Colonic mucosa (tissue), 4 donors: ENCODE measurements around the gene KLF11. TPM values are rescaled to one million over a fixed set of nuclear protein-coding genes. Genes with fewer than 3 reads are reported as not detected.

Source experiments
- DNase-seq: peaks from one replicate; pipeline ENCODE4 v3.0.0-alpha.2; 2020
- H3K27ac ChIP-seq: fragments of 200-600 bp; one replicate; pipeline ENCODE4 v1.8.0; 2021
- H3K27me3 ChIP-seq: fragments of 200-600 bp; one replicate; pipeline ENCODE4 v1.8.0; 2021
- H3K36me3 ChIP-seq: fragments of 200-600 bp; one replicate; pipeline ENCODE4 v1.8.0; 2021
- H3K4me1 ChIP-seq: fragments of 200-600 bp; one replicate; pipeline ENCODE4 v1.8.0; 2021; ENCODE audit warnings: mild to moderate bottlenecking
- H3K4me3 ChIP-seq: fragments of 200-600 bp; one replicate; pipeline ENCODE4 v1.8.0; 2021
- H3K9ac ChIP-seq, 2 donors: one replicate each; pipeline ENCODE4 v1.7.0; 2013; ENCODE audit warnings: control low read depth in 2 of 2, low read depth in 2 of 2, low read length in 2 of 2
- H3K9me3 ChIP-seq: fragments of 200-600 bp; one replicate; pipeline ENCODE4 v1.8.0; 2021
- intact Hi-C: fragments of 100-400 bp; cut with DNase I; formaldehyde crosslinking; loops from one replicate; pipeline ENCODE4 v1.14.1; 2022
- total RNA-seq, 2 donors: library from RNA; stranded (reverse); fragmentation: NEBNext Ultra II Directional in 1 of 2; extraction: Animal tissue kit (Norgen Biotek cat#: 25700) in 1 of 2; gene quantifications; one replicate each; pipeline ENCODE4 v1.2.1, GENCODE V29; 2021
- TF ChIP-seq, protein P1 (sequence below): fragments of 200-600 bp; IDR thresholded peaks from one replicate; pipeline ENCODE4 v1.8.0; 2022; ENCODE audit warnings: antibody characterized with exemption, mild to moderate bottlenecking
- donor health status: healthy.
- donor health status: DM: no; HTN: no; CAD: no.
- donor health status: DM: no; HTN: no; CAD: no.

The KLF11 gene
- total RNA-seq, 2 donors from 2014 or later, result 6.6 to 11.2 TPM

DNA sequence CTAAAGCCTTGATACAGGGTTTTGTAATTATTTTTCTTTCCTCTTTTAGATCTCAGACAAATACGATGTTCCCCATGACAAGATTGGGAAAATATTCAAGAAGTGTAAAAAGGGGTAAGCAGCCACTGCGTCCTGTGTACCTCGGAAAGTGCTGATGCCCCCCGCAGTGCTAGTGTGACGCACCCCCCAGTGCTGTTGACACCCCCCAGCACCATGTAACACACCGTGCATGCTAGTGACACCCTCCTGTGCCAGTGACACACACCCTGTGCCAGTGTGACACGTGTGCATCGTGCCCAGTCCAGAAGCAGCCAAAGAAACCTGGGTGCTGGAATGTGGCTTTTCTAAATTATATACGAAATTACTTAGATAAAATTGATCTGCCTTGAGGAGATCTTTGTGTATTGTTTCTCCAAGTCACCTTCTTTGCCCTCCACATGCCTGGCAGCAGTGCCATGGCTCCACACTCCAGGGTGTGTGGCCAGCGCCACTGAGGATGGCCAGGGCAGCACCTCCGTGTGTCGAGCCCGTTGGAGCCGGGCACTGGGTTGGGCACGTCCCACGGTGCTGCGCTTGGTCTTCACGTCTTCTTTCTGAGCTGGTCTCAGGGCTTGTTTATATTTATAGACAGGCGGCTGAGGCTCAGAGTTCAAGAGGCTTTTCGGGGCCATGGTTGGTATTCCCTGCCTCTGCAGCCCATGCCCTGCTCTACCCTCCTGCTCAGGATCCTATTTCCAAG is 44.3 kb upstream of the KLF11 start:
- intact Hi-C loops, result no loop called here
- no peaks in the 10 kb centered on the region for H3K36me3 ChIP-seq

DNA sequence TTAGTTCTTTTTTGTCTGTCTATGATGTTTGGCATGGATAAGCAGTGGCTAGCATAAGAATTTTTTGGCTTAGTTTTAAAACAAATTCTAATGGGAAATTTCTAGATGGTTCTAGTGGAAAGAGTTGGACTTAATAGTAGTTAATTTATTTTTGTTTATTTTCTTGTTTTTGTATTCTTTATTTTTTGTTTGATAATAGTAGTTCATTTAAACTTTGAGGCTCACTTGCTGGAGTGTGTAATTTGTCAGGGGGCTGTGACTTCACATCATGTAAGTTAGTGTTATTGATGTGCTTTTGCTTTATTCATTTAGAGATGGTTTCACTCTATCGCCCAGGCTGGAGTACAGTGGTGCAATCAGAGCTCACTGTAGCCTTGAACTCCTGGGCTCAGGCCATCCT is 43.7 kb upstream of the KLF11 start:
- TF ChIP-seq, protein P1, sequence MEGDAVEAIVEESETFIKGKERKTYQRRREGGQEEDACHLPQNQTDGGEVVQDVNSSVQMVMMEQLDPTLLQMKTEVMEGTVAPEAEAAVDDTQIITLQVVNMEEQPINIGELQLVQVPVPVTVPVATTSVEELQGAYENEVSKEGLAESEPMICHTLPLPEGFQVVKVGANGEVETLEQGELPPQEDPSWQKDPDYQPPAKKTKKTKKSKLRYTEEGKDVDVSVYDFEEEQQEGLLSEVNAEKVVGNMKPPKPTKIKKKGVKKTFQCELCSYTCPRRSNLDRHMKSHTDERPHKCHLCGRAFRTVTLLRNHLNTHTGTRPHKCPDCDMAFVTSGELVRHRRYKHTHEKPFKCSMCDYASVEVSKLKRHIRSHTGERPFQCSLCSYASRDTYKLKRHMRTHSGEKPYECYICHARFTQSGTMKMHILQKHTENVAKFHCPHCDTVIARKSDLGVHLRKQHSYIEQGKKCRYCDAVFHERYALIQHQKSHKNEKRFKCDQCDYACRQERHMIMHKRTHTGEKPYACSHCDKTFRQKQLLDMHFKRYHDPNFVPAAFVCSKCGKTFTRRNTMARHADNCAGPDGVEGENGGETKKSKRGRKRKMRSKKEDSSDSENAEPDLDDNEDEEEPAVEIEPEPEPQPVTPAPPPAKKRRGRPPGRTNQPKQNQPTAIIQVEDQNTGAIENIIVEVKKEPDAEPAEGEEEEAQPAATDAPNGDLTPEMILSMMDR, result no peak
- no peaks in the 10 kb centered on the region for H3K9me3 ChIP-seq
- intact Hi-C loops, result no loop called here
- H3K4me1 ChIP-seq, result no peaks in the 10 kb centered on the region
- H3K36me3 ChIP-seq, result no peaks in the 10 kb centered on the region
- DNase-seq, result no peak
- H3K4me3 ChIP-seq, result no peak overlapping the region
- no peak overlapping the region for H3K9ac ChIP-seq
- H3K27me3 ChIP-seq, result no peaks in the 10 kb centered on the region
- H3K27ac ChIP-seq, result no peak overlapping the region

More for the DNA sequence above, 44.3 kb upstream of the KLF11 start:
- Histone ChIP-seq H3K4me1 (no peaks in the 10 kb centered on the region), H3K9me3 (no peaks in the 10 kb centered on the region), H3K27ac (no peak overlapping the region), H3K4me3 (no peak overlapping the region), H3K27me3 (no peaks in the 10 kb centered on the region), H3K9ac (no peak overlapping the region)
- TF ChIP-seq, protein P1, result no peak
- no peak for DNase-seq

DNA sequence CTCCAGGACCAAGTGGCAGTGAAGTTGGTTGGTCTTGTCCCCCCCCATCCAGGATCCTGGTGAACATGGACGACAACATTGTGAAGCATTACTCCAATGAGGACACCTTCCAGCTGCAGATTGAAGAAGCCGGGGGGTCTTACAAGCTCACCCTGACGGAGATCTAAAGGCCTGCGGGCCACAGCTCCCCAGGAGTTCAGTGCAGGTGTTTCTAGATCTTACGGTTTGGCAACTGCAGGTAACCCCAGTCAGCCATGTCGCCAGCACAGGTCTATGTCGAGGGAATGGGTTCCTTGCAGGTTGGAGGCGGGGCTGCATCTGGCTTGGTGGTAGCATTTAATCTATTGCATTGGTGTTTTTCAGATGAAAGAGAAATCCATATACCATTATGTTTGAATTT is 42.8 kb upstream of the KLF11 start:
- no peak overlapping the region for H3K9ac ChIP-seq
- intact Hi-C loops, result no loop called here
- no peaks in the 10 kb centered on the region for H3K4me1 ChIP-seq
- no peaks in the 10 kb centered on the region for H3K36me3 ChIP-seq
- DNase-seq, result no peak
- TF ChIP-seq, protein P1, result no peak
- H3K9me3 ChIP-seq, result no peaks in the 10 kb centered on the region
- H3K27me3 ChIP-seq, result no peaks in the 10 kb centered on the region
- no peak overlapping the region for H3K4me3 ChIP-seq
- H3K27ac ChIP-seq, result no peak overlapping the region

DNA sequence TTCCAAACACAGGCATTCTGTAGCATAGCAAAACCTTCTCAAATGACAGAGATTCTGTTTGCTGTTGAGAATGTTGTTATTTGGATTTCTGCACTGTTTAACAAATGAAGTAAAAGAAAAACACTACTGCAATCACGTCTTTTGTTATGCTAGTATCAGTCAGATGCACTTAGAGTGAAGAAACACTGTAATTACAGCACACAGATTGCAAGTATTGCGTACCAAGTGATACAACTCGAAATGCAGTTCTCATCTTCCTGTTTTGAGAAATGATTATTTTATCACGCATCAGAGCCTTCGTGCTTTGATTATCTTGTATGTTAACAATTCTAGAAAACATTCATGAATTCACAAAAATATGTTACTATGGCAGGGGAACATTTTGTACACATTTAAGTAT is 41.8 kb upstream of the KLF11 start:
- Histone ChIP-seq H3K36me3 (no peaks in the 10 kb centered on the region), H3K4me1 (no peaks in the 10 kb centered on the region), H3K9me3 (no peaks in the 10 kb centered on the region), H3K4me3 (no peak overlapping the region), H3K9ac (no peak overlapping the region), H3K27me3 (no peaks in the 10 kb centered on the region), H3K27ac (no peak overlapping the region)
- DNase-seq, result no peak
- intact Hi-C loops, result no loop called here
- TF ChIP-seq, protein P1, result no peak

DNA sequence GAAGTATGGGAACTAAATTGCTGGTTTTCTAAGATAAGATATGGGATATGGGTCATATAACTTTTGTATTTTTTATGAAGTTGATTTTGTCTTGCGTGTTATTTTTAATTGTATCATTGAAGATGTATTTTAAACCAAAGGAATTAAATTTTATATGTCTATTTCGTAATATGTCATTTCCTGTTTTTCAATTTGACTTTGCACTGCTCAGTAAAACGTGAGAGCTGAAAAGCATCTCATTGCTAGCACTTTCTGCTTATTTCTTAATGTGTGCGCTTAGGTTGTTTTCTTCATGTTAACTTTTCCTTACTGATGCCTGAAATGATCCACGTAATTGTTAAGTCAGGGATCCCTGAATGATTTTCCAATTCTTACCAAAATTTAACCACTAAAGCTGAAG is 41.2 kb upstream of the KLF11 start:
- Histone ChIP-seq H3K9ac (no peak overlapping the region), H3K27ac (no peak overlapping the region), H3K36me3 (no peaks in the 10 kb centered on the region), H3K27me3 (no peaks in the 10 kb centered on the region), H3K4me1 (no peaks in the 10 kb centered on the region), H3K4me3 (no peak overlapping the region), H3K9me3 (no peaks in the 10 kb centered on the region)
- TF ChIP-seq, protein P1, result no peak
- no peak for DNase-seq
- intact Hi-C loops, result no loop called here
